ENCODE measurements around the gene TASOR. TPM values are rescaled to one million over a fixed set of nuclear protein-coding genes. Genes with fewer than 3 reads are reported as not detected.
"Not testable (repeated sequence)": the region's sequence is repeated elsewhere in the genome, so short reads cannot be mapped to it uniquely, and the experiment has no call there.

TASOR gene
- total RNA-seq, 1 experiment from 2014 or later = 75.0 TPM

DNA sequence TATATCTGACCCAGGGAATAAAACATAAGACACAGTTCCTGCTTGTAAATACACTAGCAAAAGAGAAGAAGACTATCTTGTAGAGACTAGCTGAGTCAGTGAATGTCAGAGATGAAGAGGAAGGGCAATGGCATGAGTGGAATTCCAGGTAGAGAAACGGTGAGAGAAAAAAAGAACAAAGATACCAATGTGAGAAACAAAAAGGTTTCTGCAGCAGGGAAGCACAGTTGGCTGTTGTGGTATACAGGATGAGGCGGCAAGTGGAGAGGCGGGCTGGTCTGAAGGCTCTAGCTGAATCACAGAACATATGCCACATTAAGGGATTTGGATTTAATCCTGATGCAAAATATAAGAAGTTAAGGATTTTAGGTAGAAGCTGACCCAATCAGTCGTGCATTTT is 17.1 kb upstream of the TASOR start:
- CTCF ChIA-PET = no interaction called here
- peak; percentile 22 for DNase-seq
- H3K27ac ChIP-seq (ENCODE audit: low read length) = no peak overlapping the region

GRCh38 chr3:56694867-56695683 is 12.0 kb upstream of the TASOR start:
- Histone ChIP-seq H3K9ac (ENCODE audit: low read length) (no peak overlapping the region), H3K27ac (ENCODE audit: low read length) (no peak overlapping the region), H4K20me1 (ENCODE audit: low read length) (no peaks in the 10 kb centered on the region), H2AFZ (ENCODE audit: low read length) (no peak overlapping the region), H3K79me2 (ENCODE audit: low read length) (no peaks in the 10 kb centered on the region), H3F3A (ENCODE audit: low read length, unreplicated experiment) (no peaks in the 10 kb centered on the region), H3K9me2 (replicated peaks; ENCODE audit: low read length) (no peaks in the 10 kb centered on the region), H3K4me2 (ENCODE audit: low read length) (no peak overlapping the region), H3K36me3 (ENCODE audit: low read depth, low read length) (no peaks in the 10 kb centered on the region), H3K27me3 (ENCODE audit: low read length) (no peaks in the 10 kb centered on the region), H3K4me1 (ENCODE audit: insufficient read depth, low read length) (peaks cover 9% of the 10 kb centered on the region), H3K9me3 (ENCODE audit: low read length) (no peaks in the 10 kb centered on the region), H3K4me3 (ENCODE audit: low read length) (no peak overlapping the region)
- ATAC-seq = no peak
- POLR2A ChIA-PET (ENCODE audit: unreplicated experiment) = no interaction called here
- no peak for DNase-seq
- CTCF ChIA-PET = no interaction called here
- no TSS peak for BruUV-seq (replicated peaks)
- TF ChIP-seq CTCF (conservative IDR thresholded peaks at IDR 0.05; ENCODE audit: low read depth, low read length) (no peak), EZH2 (IDR thresholded peaks at IDR 0.05; ENCODE audit: low read length, unreplicated experiment) (no peak), EZH2phosphoT487 (IDR thresholded peaks at IDR 0.05; ENCODE audit: borderline replicate concordance, low read length) (no peak)
- intact Hi-C loops (cut with micrococcal nuclease) = loop anchor here (10.0 kb wide), 1 partner anchor 370 kb away; the partner anchor contains the start of gene SPATA12

More for the DNA sequence above, 17.1 kb upstream of the TASOR start:
- Histone ChIP-seq H2AFZ (ENCODE audit: low read length) (peak overlapping the region; percentile 14; the same call in 1 of the 2 replicates), H3K9me2 (replicated peaks; ENCODE audit: low read length) (no peaks in the 10 kb centered on the region), H3K27me3 (ENCODE audit: low read length) (no peaks in the 10 kb centered on the region), H3K79me2 (ENCODE audit: low read length) (no peaks in the 10 kb centered on the region), H3K4me2 (ENCODE audit: low read length) (no peak overlapping the region), H3K9me3 (ENCODE audit: low read length) (no peaks in the 10 kb centered on the region), H3K4me3 (ENCODE audit: low read length) (no peak overlapping the region), H3F3A (ENCODE audit: low read length, unreplicated experiment) (no peaks in the 10 kb centered on the region), H4K20me1 (ENCODE audit: low read length) (no peaks in the 10 kb centered on the region), H3K4me1 (ENCODE audit: insufficient read depth, low read length) (no peaks in the 10 kb centered on the region), H3K9ac (ENCODE audit: low read length) (no peak overlapping the region), H3K36me3 (ENCODE audit: low read depth, low read length) (no peaks in the 10 kb centered on the region)
- no TSS peak for BruUV-seq (replicated peaks)
- no peak; the same call in 1 of the 2 replicates for ATAC-seq
- no peak for TF ChIP-seq CTCF (conservative IDR thresholded peaks at IDR 0.05; ENCODE audit: low read depth, low read length)
- TF ChIP-seq EZH2 (IDR thresholded peaks at IDR 0.05; ENCODE audit: low read length, unreplicated experiment) = no peak
- TF ChIP-seq EZH2phosphoT487 (IDR thresholded peaks at IDR 0.05; ENCODE audit: borderline replicate concordance, low read length) = no peak
- intact Hi-C loops (cut with micrococcal nuclease) = loop anchor here (10.0 kb wide), 1 partner anchor 175 kb away; no protein-coding TSS in a partner anchor
- POLR2A ChIA-PET (ENCODE audit: unreplicated experiment) = no interaction called here

- TF ChIP-seq CTCF (conservative IDR thresholded peaks at IDR 0.05; ENCODE audit: low read depth, low read length) = no peak
- no peak for TF ChIP-seq EZH2 (IDR thresholded peaks at IDR 0.05; ENCODE audit: low read length, unreplicated experiment)
- TF ChIP-seq EZH2phosphoT487 (IDR thresholded peaks at IDR 0.05; ENCODE audit: borderline replicate concordance, low read length) = no peak
- no TSS peak for BruUV-seq (replicated peaks)
- no peak overlapping the region for H3K27ac ChIP-seq (ENCODE audit: low read length)
- DNase-seq (no peak), ATAC-seq (no peak)
- no peaks in the 10 kb centered on the region for H4K20me1 ChIP-seq (ENCODE audit: low read length)
- peaks cover 9% of the 10 kb centered on the region for H3K4me1 ChIP-seq (ENCODE audit: insufficient read depth, low read length)
- no peaks in the 10 kb centered on the region for H3F3A ChIP-seq (ENCODE audit: low read length, unreplicated experiment)
- H3K9ac ChIP-seq (ENCODE audit: low read length) = no peak overlapping the region
- CTCF ChIA-PET = no interaction called here
- no peaks in the 10 kb centered on the region for H3K9me3 ChIP-seq (ENCODE audit: low read length)
- intact Hi-C loops (cut with micrococcal nuclease) = loop anchor here (10.0 kb wide), 1 partner anchor 371 kb away; the partner anchor contains the start of gene SPATA12
- no peak overlapping the region for H3K4me2 ChIP-seq (ENCODE audit: low read length)
- H3K4me3 ChIP-seq (ENCODE audit: low read length) = no peak overlapping the region
- no peaks in the 10 kb centered on the region for H3K79me2 ChIP-seq (ENCODE audit: low read length)
- POLR2A ChIA-PET (ENCODE audit: unreplicated experiment) = no interaction called here
- H3K36me3 ChIP-seq (ENCODE audit: low read depth, low read length) = no peaks in the 10 kb centered on the region
- no peaks in the 10 kb centered on the region for H3K27me3 ChIP-seq (ENCODE audit: low read length)
- no peaks in the 10 kb centered on the region for H3K9me2 ChIP-seq (replicated peaks; ENCODE audit: low read length)
- H2AFZ ChIP-seq (ENCODE audit: low read length) = no peak overlapping the region
These were observed 10.7 kb upstream of the TASOR start for GRCh38 chr3:56693750-56694149.

DNA sequence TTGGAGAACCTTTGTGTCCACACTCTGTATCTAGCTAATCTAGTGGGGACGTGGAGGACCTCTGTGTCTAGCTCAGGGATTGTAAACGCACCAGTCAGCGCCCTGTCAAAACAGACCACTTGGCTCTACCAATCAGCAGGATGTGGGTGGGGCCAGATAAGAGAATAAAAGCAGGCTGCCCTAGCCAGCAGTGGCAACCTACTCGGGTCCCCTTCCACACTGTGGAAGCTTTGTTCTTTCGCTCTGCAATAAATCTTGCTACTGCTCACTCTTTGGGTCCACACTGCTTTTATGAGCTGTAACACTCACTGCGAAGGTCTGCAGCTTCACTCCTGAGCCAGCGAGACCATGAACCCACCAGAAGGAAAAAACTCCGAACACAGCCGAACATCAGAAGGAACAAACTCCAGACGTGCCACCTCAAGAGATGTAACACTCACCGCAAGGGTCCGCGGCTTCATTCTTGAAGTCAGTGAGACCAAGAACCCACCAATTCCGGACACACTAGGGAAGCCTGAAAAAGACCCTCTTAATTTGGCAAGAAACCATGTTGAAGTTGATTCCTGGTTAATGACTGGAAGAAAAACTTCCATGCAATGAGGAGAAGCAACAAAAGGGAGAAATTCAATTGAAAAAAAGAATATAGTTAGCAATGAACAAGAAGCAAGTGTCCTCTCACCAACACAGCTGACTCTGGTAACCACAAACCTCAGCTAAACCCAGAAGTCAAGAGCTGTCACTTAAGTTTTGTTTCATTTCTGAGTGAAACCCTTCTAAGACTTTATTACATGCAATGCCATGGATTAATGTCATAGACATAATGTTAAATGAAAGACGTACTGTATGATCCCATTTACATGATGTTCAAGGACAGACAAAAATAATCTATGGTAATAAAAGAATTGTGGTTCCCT is 9.7 kb upstream of the TASOR start:
- H3K9me3 ChIP-seq (ENCODE audit: low read length); H3K27me3 ChIP-seq (ENCODE audit: low read length); DNase-seq; H4K20me1 ChIP-seq (ENCODE audit: low read length); H3K4me1 ChIP-seq (ENCODE audit: insufficient read depth, low read length); H3K79me2 ChIP-seq (ENCODE audit: low read length); H3K27ac ChIP-seq (ENCODE audit: low read length); H3K4me2 ChIP-seq (ENCODE audit: low read length); BruUV-seq (replicated peaks); H3K9ac ChIP-seq (ENCODE audit: low read length); H3F3A ChIP-seq (ENCODE audit: low read length, unreplicated experiment); H3K36me3 ChIP-seq (ENCODE audit: low read depth, low read length); H3K9me2 ChIP-seq (replicated peaks; ENCODE audit: low read length); CTCF ChIA-PET; POLR2A ChIA-PET (ENCODE audit: unreplicated experiment); ATAC-seq; H3K4me3 ChIP-seq (ENCODE audit: low read length); H2AFZ ChIP-seq (ENCODE audit: low read length): not testable (repeated sequence)
- intact Hi-C loops (cut with micrococcal nuclease) = loop anchor here (10.0 kb wide), 1 partner anchor 372 kb away; the partner anchor contains the start of gene SPATA12

All from PC-3 (cell line).